Measurements from ENCODE around the gene PAX5. TPM values are rescaled to one million over a fixed set of nuclear protein-coding genes. Genes with fewer than 3 reads are reported as not detected.

PAX5 gene
- total RNA-seq, 3 donors from 2014 or later, result 0.29 to 0.32 TPM; not detected in 1

GRCh38 chr9:36846621-36847020 is 187.4 kb downstream of the PAX5 start:
- TF ChIP-seq, protein P1, sequence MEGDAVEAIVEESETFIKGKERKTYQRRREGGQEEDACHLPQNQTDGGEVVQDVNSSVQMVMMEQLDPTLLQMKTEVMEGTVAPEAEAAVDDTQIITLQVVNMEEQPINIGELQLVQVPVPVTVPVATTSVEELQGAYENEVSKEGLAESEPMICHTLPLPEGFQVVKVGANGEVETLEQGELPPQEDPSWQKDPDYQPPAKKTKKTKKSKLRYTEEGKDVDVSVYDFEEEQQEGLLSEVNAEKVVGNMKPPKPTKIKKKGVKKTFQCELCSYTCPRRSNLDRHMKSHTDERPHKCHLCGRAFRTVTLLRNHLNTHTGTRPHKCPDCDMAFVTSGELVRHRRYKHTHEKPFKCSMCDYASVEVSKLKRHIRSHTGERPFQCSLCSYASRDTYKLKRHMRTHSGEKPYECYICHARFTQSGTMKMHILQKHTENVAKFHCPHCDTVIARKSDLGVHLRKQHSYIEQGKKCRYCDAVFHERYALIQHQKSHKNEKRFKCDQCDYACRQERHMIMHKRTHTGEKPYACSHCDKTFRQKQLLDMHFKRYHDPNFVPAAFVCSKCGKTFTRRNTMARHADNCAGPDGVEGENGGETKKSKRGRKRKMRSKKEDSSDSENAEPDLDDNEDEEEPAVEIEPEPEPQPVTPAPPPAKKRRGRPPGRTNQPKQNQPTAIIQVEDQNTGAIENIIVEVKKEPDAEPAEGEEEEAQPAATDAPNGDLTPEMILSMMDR (IDR thresholded peaks at IDR 0.05), result no peak
- no peaks in the 10 kb centered on the region for H3K9me3 ChIP-seq
- H3K36me3 ChIP-seq (ENCODE audit: low read depth), result no peaks in the 10 kb centered on the region
- H3K4me1 ChIP-seq (ENCODE audit: low read depth), result no peaks in the 10 kb centered on the region
- DNase-seq, result no peak
- intact Hi-C loops (cut with DNase I, micrococcal nuclease), result no loop called here
- ATAC-seq, result no peak
- H3K4me3 ChIP-seq, result no peak overlapping the region

GRCh38 chr9:36845844-36846243 is 188.2 kb downstream of the PAX5 start:
- H3K4me3 ChIP-seq, result no peak overlapping the region
- intact Hi-C loops (cut with DNase I, micrococcal nuclease), result no loop called here
- ATAC-seq, result no peak
- TF ChIP-seq, protein P1 (IDR thresholded peaks at IDR 0.05), result no peak
- no peaks in the 10 kb centered on the region for H3K9me3 ChIP-seq
- H3K4me1 ChIP-seq (ENCODE audit: low read depth), result no peaks in the 10 kb centered on the region
- no peak for DNase-seq
- no peaks in the 10 kb centered on the region for H3K36me3 ChIP-seq (ENCODE audit: low read depth)

DNA sequence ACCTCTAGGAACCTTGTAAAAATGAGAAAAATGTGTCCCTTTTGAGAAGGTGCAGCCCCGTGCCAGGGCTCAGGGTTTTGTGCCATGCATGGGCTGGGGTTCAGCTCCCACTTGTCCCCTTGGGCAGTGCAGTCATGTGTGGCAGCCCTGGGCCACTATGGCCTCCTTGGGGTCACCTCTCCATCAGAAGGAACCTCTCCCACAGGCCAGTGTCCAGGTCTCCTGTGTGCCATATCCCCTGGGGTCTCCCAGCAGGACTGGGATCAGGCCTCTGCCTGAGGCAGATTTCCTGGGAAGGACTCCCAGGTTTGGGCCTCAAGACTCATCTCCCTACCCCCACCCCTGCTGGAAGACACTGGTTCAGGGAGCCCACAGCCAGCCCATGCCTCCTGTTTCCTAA is 189.1 kb downstream of the PAX5 start:
- intact Hi-C loops (cut with DNase I, micrococcal nuclease), result no loop called here

GRCh38 chr9:36843964-36844363 is 190.1 kb downstream of the PAX5 start:
- ATAC-seq (no peak), DNase-seq (no peak)
- TF ChIP-seq, protein P1 (IDR thresholded peaks at IDR 0.05), result no peak
- Histone ChIP-seq H3K4me3 (no peak overlapping the region), H3K9me3 (no peaks in the 10 kb centered on the region), H3K4me1 (ENCODE audit: low read depth) (no peaks in the 10 kb centered on the region), H3K36me3 (ENCODE audit: low read depth) (no peaks in the 10 kb centered on the region)
- intact Hi-C loops (cut with DNase I, micrococcal nuclease), result no loop called here

More for the DNA sequence above, 189.1 kb downstream of the PAX5 start:
- H3K4me3 ChIP-seq, result no peak overlapping the region
- no peaks in the 10 kb centered on the region for H3K9me3 ChIP-seq
- DNase-seq (no peak), ATAC-seq (no peak)
- H3K4me1 ChIP-seq (ENCODE audit: low read depth), result no peaks in the 10 kb centered on the region
- TF ChIP-seq, protein P1 (IDR thresholded peaks at IDR 0.05), result no peak
- H3K36me3 ChIP-seq (ENCODE audit: low read depth), result no peaks in the 10 kb centered on the region

DNA sequence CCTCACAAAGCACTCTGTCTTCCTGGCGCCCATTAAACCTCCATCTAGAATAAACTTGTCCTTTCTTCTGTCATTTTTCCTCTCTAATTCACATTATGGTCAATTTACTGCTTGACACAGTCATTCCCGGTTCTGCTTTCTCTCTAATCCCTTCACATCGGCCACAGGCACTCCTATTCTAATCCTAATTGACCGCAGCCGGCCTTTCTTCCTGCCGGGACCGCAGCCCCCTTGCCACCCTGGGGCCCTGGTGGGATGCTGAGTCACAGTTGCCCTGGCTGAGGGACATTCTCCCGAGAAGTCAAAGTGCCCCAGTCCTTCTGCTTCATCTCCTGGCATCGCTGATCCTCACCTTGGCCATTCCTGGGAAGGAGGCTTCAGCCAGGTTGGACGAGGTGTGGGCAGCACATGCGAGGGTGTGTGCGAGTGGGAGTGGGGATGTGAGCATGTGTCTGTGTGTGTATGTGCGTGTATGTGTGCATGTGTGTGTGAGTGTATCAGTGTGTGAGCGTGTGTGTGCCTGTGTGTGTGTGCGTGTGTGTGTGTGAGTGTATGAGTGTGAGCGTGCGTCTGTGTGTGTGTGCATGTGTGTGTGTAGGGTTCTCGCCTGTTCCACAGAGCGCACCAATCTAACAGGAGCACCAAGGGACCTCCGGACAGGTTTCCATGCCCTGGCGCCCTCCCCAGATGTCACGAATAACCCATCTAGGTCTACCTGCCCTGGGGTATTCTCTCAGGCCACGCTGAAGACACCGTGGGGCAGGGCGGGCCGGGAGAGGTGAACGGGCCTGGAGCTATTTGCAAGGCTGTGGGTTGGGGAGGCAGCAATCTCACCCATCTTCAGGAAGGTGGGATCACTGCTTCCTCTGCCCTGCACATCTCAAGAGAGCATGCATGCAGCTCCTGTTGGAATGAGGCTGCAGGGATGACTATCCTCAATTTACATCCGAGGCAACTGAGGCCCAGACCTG is 191.2 kb downstream of the PAX5 start:
- no peak for DNase-seq
- Histone ChIP-seq H3K4me3 (no peak overlapping the region), H3K4me1 (ENCODE audit: low read depth) (no peaks in the 10 kb centered on the region), H3K36me3 (ENCODE audit: low read depth) (no peaks in the 10 kb centered on the region), H3K9me3 (no peaks in the 10 kb centered on the region)
- ATAC-seq, result no peak
- intact Hi-C loops (cut with DNase I, micrococcal nuclease), result no loop called here
- TF ChIP-seq, protein P1 (IDR thresholded peaks at IDR 0.05), result no peak

All from mucosa of descending colon (tissue), 3 donors.